ENCODE data around the gene UST.
"Not testable (repeated sequence)": the region's sequence is repeated elsewhere in the genome, so short reads cannot be mapped to it uniquely, and the experiment has no call there.

Gene UST

DNA sequence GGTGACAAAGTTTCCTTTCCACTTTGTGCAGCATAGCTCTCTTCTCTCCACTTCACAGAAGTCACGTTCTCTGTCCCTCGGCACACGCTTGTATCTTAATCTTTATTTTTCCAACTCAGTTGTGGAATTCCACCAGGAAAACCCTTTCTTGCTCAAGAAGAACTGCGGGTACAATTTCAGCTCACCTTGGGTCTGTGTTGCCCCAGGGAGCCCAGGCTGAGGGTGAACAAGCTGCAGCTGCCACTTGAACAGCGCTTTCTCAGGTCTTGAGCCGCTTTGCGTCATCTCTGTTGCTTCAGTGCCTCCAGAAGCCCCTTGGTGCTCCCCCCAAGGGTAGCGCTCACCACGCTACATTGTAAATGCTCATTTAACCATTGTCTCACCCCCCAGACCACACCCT, 341.5 kb downstream of the UST start:
- no peak for DNase-seq (ENCODE audit: low read depth)

GRCh38 chr6:149089510-149089909, 342.7 kb downstream of the UST start:
- DNase-seq (ENCODE audit: low read depth) = no peak

- no peak for DNase-seq (ENCODE audit: low read depth)
Observed at GRCh38 chr6:149090937-149091336, 344.1 kb downstream of the UST start.

- DNase-seq (ENCODE audit: low read depth) = no peak
Observed at GRCh38 chr6:149093643-149094042, 346.8 kb downstream of the UST start.

DNA sequence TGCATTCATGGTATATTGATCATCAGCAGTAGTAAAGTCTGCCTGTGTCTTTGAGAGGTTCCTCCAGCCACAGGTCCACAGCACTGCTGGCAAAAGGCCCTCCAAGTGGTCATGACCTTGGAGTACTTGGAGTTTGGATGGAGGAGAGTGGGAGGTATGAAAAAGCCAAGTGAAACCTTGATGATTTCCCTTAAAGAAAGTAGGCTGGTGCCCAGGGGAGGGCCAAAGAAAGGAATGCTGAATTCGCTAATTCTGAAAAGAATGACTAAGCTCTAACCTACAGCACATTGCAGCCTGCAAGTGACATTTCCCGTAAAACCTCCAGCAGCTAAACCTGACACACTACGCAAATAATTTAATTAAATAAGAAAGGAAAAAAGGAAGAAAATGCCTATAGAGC, 347.3 kb downstream of the UST start:
- no peak for DNase-seq (ENCODE audit: low read depth)

DNA sequence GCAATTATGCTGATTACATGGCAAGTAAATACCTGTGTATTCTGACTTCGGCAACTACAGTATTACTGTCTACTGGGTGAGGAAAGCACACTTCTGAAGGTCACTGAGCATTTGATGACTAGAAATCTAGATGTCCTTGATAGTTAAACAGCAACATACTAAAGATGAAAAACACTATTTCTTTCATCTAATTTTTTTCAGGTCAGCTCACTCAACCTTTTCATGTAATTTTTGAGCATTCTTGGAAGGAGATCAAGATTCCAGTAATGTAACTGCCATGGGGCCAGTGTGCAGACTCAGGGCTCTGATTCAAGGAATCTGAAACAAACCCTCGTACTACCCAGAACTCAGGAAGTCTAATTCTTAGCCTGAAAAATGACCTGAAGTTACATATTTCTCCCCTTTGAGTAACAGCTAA, 348.1 kb downstream of the UST start:
- no peak for DNase-seq (ENCODE audit: low read depth)

- no peak for DNase-seq (ENCODE audit: low read depth)
Observed at GRCh38 chr6:149095842-149096241, 349.0 kb downstream of the UST start.

DNA sequence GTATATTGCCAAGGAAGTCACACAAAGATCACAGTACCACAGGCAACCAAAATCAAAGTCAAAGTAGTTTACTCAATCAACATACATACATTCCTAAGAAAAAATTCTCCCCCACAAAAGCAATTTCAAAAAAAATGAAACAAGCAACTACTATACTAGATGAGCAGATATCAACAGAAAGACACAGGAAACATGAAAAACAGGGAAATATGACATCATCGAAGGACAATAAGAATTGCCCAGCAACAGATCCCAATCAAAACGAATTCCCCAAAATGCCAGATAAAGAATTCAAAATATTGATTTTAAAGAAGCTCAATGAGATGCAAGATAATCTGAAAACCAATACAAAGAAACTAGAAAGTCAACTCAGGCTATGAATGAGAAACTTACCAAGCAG, 351.0 kb downstream of the UST start:
- no peak for DNase-seq (ENCODE audit: low read depth)

DNA sequence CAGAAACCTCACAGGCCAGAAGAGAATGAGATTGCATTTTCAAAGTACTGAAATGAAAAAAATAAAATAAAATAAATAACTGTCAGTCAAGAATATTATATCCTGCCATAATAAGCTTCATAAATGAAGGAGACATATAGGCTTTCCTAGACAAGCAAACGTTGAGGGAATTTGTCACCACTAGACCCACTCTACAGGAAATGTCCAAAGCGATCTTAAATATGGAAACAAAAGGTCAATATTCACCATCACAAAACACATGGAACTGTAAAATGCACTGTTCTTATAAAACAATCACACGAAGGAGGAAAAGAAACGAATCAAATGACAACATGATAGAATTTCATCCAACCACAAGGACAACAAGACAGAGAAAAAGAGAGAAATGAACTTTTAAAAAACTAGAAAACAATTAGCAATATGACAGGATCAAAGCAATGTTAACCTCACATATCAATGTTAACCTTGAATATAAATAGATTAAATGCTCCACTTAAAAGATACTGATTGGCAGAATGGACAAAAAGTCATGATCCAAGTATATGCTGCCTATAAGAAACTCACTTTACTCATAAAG, 352.0 kb downstream of the UST start:
- no peak for DNase-seq (ENCODE audit: low read depth)

DNA sequence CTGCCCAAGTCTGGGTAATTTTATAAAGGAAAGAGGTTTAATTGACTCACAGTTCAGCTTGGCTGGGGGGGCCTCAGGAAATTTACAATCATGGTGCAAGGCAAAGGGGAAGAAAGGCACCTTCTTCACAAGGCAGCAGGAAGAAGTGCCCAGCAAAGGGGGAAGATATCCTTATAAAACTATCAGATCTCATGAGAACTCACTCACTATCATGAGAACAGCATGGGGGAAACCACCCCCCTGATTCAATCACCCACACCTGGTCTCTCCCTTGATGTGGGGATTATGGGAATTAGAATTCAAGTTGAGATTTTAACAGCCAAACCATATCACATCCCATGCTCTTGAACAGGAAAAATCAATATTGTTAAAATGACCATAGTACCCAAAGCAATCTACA, 355.5 kb downstream of the UST start:
- no peak for DNase-seq (ENCODE audit: low read depth)

DNA sequence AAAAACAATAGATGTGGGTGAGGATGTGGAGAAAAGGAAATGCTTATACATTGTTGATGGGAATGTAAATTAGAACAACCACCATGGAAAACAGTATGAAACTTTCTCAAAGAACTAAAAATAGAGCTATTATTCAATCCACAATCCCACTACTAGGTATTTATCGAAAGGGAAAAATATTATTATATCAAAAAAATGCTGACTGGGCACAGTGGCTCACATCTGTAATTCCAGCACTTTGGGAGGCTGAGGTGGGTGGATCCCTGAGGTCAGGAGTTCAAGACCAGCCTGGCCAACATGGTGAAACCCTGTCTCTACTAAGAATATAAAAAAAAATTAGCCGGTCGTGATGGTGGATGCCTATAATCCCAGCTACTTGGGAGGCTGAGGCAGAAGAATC, 357.1 kb downstream of the UST start:
- DNase-seq (ENCODE audit: low read depth) = not testable (repeated sequence)

DNA sequence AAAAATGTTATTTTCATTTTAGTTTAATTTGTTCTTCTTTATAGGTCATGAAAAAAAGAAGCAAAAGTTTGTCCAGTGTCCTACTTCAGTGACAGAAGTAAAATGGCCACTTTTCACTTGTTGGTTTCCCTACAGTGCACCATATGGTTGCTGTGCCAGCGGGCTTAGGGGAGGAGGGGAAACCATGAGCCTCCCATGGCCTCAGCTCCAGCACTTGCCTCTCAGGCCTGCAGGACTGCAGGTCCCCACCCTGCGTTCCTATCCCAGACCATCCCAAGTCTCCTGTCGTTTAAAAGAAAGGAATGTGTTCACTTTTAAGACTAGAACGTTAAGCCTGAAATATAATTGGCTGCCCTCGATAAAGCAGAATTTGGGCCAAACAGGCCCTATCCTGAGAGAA, 360.7 kb downstream of the UST start:
- no peak for DNase-seq (ENCODE audit: low read depth)

DNA sequence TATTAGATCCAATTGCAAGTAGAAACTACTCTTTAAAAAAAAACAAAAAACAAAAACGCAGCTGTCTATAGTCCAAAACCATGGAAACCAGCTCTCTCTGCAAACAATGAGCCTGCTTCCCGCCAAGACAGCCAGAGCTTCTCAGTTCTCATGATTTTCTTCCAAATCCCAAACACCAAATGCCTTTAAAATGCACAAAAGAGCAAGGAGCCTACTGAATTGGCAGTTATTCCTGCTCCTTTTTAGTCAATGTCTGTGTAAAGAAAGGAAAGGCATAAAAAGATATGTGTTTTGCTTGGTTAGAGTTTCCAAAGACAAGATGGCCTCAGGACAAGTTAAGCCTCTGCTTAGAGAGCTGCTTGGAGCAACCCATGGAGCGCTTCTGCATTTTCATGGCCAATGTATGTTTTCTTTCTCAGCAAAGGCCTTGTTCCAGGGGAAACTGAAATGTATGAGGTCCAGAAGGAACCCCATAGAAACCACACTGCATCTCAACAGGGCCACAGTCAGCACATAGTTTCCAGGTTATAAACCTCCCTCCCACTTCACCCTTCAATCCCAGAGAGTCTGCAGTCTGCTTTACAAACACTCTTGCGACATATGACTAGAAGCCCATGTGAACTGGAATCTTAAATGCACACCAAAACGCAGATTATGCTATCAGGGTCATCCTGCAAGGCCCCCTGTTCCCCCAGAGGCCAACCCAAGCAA, 361.4 kb downstream of the UST start:
- no peak for DNase-seq (ENCODE audit: low read depth)

- no peak for DNase-seq (ENCODE audit: low read depth)
Observed at GRCh38 chr6:149108749-149109100, 361.9 kb downstream of the UST start.

DNA sequence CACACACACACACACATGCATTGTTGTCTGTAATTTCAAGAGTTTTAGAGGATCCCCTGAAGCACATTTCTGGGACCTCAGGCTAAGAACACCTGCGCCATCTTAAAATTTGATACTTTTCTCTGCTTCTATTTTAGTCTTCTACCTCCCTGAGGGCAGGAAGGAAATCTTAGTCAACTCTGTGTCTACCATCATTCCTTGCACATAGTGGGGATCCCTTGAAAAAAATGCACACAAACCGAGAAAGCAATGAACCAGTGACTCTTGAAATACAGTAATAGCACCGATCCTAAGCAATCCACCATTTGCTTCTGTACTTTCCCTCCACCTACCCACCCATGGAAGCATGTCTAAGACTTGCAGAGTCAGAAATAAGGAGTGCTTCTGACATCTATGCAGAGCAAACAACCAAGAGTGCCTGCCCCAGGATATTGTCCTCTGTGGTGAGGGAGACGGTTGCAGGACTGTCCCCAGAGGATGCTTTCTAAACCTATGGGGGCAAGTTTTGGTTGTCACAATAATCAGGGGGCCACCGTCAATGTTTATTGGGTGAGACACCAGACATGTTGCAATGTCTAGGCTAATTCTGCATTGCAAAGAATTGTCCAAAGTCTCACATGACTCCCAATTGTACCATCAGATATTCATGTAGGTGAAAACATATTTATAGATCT, 362.7 kb downstream of the UST start:
- DNase-seq (ENCODE audit: low read depth) = no peak

DNA sequence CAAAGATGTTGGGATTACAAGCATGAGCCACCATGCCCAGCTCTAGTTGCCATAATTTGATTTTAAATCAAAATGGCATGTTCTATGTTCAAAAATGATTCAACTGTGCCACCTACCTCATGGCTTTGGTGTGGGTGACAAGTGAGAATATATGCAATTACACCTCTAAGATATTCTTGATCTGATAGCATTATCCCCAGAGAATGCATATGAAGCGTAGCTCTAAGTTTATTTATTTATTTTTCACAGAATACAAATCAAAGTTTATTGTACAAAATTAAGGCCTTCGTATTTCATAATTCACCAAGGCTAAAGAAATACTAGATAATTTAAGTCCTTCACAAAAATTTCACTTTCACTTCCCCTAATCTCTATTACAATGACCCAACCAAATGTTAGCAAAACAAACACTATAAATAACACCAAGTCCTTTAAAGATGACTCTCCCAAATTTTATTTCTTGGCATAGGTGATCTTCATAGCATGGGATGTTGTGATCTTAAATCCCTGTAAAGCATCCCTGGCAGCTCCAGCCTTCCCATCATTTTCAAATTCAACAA, 364.8 kb downstream of the UST start:
- DNase-seq (ENCODE audit: low read depth) = no peak

GRCh38 chr6:149112976-149113375, 366.1 kb downstream of the UST start:
- no peak for DNase-seq (ENCODE audit: low read depth)

- DNase-seq (ENCODE audit: low read depth) = no peak
Observed at GRCh38 chr6:149114167-149114566, 367.3 kb downstream of the UST start.

DNA sequence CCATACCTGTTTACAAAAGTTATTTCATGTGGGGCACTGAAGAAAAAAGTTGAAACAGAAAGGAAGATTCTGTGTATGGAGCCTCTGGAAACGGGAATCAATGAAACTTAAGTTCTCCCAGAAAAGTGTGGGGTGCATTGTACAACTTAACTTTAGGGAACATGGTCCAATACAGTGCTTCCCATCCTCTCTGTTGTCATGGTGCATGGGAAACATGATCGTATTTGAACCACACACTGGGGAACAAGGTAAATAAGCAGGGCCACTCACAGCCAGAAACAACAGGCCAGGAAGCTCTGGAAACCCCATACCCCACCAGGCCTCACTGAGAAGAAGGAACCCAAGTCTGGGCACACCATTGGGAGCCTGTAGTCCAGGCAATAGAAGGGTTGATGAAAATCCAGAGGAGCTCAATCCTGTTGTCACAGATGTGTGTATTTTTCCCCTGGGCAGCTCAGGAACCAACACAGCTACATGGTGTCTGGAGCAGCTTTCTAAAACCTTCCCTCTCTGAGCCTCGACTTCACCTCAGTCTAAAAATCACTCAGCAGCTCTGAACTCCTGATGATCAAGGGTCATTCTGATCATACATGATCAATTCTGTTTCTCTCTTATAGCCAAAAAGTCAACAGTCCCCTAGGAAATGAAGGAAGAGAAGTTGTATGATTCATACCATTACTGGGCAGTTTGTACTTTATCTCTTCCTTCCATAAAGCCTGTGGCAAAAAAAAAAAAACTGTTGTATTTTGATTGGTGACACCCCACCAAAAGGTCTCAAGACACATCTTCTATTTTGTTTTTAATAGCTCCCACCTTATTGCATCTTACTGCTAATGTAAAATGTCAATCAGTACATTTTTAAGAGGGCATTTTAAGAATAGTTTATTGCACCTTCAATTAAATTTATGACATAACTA, 372.2 kb downstream of the UST start:
- DNase-seq (ENCODE audit: low read depth) = no peak

GRCh38 chr6:149122850-149123821, 376.3 kb downstream of the UST start:
- DNase-seq (ENCODE audit: low read depth) = no peak

DNA sequence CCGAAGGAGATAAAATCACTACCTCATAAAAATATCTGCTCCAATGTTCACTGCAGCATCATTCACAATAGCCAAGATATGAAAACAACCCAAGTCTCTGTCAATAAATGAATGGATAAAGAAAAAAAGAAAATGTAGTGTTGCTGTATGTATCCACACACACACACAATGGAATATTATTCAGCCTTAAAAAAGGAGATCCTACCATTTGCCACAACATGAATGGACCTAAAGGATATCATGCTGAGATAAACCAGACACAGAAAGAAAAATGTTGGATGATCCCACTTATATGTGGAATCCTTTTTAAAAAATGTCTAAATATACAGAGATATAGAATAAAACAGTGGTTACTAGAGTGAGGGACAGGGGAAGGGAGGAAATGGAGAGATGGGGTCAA, 378.5 kb downstream of the UST start:
- DNase-seq (ENCODE audit: low read depth) = no peak

Measured in activated T-cell treated with anti-CD3 and anti-CD28 coated beads for 48 hours (primary cell).